Right lobe of liver (tissue), 6 donors: ENCODE results near the gene ZEB1. TPM values are rescaled to one million over a fixed set of nuclear protein-coding genes. Genes with fewer than 3 reads are reported as not detected.
"Not testable (repeated sequence)": the region's sequence is repeated elsewhere in the genome, so short reads cannot be mapped to it uniquely, and the experiment has no call there.

ENCODE experiments used
- ATAC-seq, 4 donors: fragments of 200-7000 bp; cut with Tn5 transposase; one replicate each; pipeline ENCODE4 v1.9.1; 2020; ENCODE audit warnings: mild to moderate bottlenecking in 4 of 4, moderate library complexity in 4 of 4
- DNase-seq, 3 donors: peaks; one replicate each; pipeline ENCODE4 v3.0.0-alpha.2; 2020
- H3K27ac ChIP-seq, 3 donors: fragments of 200-600 bp; one replicate each; pipeline ENCODE4 v1.8.0; 2022
- H3K27me3 ChIP-seq, 2 donors: fragments of 200-600 bp; one replicate each; pipeline ENCODE4 v1.8.0; 2022
- H3K36me3 ChIP-seq, 4 donors: fragments of 200-600 bp; sonication (generic) in 1 of 4; one replicate each; pipeline versions ENCODE4 v1.5.1 to v1.8.0; 2017 to 2022; ENCODE audit warnings: control low read depth in 1 of 4
- H3K4me1 ChIP-seq, 4 donors: fragments of 200-600 bp; sonication (generic) in 1 of 4; one replicate each; pipeline versions ENCODE4 v1.5.1 to v1.8.0; 2017 to 2022; ENCODE audit warnings: control low read depth in 1 of 4
- H3K4me3 ChIP-seq, 3 donors: fragments of 200-600 bp; one replicate each; pipeline ENCODE4 v1.8.0; 2022
- H3K9me3 ChIP-seq, 4 donors: fragments of 200-600 bp; sonication (generic) in 1 of 4; one replicate each; pipeline versions ENCODE4 v1.5.1 to v1.8.0; 2017 to 2022; ENCODE audit warnings: control low read depth in 1 of 4
- POLR2A ChIP-seq: fragments of 450-650 bp; IDR thresholded peaks from one replicate; pipeline ENCODE4 v1.6.1; 2017; ENCODE audit warnings: antibody characterized with exemption, mild to moderate bottlenecking
- WGBS: methylation state at CpG from one replicate; pipeline ENCODE4 v1.1.6; 2018; ENCODE audit warnings: low coverage, low lambda C conversion rate; ENCODE audit not compliant: insufficient coverage; ENCODE audit errors: missing lambda C conversion rate; 5-methylcytosine and 5-hydroxymethylcytosine counted together
- intact Hi-C, 2 donors: fragments of 100-400 bp; cut with DNase I; formaldehyde crosslinking; loops; one replicate each; pipeline versions ENCODE4 v1.11.2 to v1.14.1; 2022
- total RNA-seq, 6 experiments: library from RNA; depleted of rRNA in 2 of 6; stranded (reverse); fragments of >200 nt in 2 of 6; fragmentation: NEBNext Ultra II Directional in 3 of 6; extraction: Animal tissue kit (Norgen Biotek cat#: 25700) in 3 of 6; gene quantifications; one replicate each; pipeline versions ENCODE4 v1.1.0 to v1.2.4, GENCODE V29; 2016 to 2023
- TF ChIP-seq, protein P1 (sequence below), 4 donors: fragments of 200-600 bp in 3 of 4; fragments of 450-650 bp in 1 of 4; IDR thresholded peaks; one replicate each; pipeline versions ENCODE4 v1.5.1 to v1.8.0; 2016 to 2022; ENCODE audit warnings: antibody characterized with exemption in 4 of 4, mild to moderate bottlenecking in 2 of 4
- donor health status: DM: no; HTN: yes; CAD: no.
- donor health status: DM: no; HTN: no; CAD: no.
- donor health status: DM: no; HTN: no; CAD: no.
- donor health status: DM: no; HTN: yes; CAD: no.
- donor health status: DM: no; HTN: yes; CAD: no.

The ZEB1 gene
- total RNA-seq, 6 experiments from 2014 or later = 10.0 to 17.6 (median 13.6) TPM

DNA sequence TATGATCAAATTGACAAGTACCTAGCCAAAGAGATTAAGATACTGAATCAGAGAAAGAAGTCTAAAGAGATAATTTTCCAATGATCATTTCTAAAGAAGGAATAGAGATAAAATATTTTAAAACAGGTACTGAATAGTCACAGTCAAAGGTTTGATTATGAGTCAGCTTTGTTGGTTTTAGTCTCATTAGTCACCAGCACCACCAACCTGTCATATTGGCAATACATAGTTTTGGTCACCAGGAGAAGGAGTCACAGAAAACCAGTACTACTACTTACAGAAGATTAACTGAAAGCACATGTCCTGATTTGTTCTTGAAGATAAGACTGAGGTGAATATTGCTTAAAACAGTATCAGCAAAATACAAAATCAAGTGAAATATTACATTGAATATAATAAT, 34.6 kb downstream of the ZEB1 start:
- no peak for DNase-seq
- H3K4me1 ChIP-seq = peaks cover 0 to 7% (median 0%) of the 10 kb centered on the region in 4 donors
- intact Hi-C loops = no loop called here
- no peak overlapping the region for H3K27ac ChIP-seq
- TF ChIP-seq POLR2A = no peak
- TF ChIP-seq, protein P1, sequence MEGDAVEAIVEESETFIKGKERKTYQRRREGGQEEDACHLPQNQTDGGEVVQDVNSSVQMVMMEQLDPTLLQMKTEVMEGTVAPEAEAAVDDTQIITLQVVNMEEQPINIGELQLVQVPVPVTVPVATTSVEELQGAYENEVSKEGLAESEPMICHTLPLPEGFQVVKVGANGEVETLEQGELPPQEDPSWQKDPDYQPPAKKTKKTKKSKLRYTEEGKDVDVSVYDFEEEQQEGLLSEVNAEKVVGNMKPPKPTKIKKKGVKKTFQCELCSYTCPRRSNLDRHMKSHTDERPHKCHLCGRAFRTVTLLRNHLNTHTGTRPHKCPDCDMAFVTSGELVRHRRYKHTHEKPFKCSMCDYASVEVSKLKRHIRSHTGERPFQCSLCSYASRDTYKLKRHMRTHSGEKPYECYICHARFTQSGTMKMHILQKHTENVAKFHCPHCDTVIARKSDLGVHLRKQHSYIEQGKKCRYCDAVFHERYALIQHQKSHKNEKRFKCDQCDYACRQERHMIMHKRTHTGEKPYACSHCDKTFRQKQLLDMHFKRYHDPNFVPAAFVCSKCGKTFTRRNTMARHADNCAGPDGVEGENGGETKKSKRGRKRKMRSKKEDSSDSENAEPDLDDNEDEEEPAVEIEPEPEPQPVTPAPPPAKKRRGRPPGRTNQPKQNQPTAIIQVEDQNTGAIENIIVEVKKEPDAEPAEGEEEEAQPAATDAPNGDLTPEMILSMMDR (IDR thresholded peaks at IDR 0.05) = peak; percentile 5 to 26 (median 18)
- ATAC-seq = peak; percentile 49 to 97 (median 66)
- no peaks in the 10 kb centered on the region for H3K9me3 ChIP-seq
- no peaks in the 10 kb centered on the region for H3K36me3 ChIP-seq
- no peaks in the 10 kb centered on the region for H3K27me3 ChIP-seq
- no peak overlapping the region for H3K4me3 ChIP-seq

DNA sequence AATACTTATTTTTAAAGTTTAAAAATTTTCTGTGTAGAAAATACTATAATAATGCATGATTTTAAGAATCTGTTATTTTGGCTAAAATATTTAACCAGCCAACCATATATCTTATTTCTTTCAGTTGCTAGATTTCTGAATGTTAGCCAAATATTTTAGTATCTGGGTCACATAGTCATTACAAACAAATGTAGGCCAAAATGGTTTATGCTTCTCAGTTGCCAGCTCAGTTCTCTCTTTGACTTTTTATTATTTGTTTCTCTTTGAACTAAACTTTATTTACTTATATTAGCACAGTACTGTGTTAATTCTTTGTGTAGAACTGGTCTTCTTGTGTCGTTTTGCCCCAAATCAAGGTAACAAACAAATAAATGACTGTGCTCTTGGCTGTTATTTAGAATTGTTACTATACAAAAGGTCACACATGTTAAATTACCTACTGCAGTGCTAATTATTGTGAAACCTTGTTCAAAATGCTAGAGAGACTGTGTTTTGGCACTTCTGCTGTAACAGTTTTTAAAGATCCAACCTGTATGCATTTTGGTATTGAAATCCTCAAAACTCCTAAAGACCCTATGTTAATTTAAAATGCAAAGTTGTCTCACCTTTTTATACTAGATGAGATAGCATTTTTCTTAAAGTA, 39.8 kb downstream of the ZEB1 start:
- intact Hi-C loops = no loop called here
- Histone ChIP-seq H3K27ac (peak overlapping the region in 2 of 3 donors; percentile 6 to 16), H3K4me1 (peaks cover 0 to 20% (median 4%) of the 10 kb centered on the region in 4 donors), H3K4me3 (no peak overlapping the region), H3K27me3 (no peaks in the 10 kb centered on the region), H3K36me3 (no peaks in the 10 kb centered on the region), H3K9me3 (no peaks in the 10 kb centered on the region)
- WGBS = 29% methylated on average over 1 of the region's 1 CpG
- no peak for TF ChIP-seq POLR2A
- ATAC-seq (peak in 3 of 4 donors; percentile 50 to 67 (median 63)), DNase-seq (no peak)

DNA sequence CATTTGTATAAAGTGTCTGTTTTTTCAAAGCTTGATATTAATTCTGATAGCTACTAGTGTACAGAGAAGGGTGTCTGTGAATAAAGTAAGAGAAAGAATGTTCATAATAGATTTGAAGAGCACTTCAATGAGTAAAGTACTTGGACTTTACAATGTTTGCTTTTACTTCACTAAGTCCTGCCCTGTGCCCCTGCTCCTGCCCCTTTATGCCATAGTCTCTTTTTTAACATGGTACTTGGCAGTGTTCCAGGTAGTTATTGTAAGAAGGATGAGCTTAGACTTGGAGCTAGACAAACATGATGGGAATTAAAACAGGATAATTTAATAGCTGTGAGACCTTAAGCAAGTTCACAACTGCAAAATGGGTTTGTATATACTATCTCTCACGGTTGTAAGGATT, 41.0 kb downstream of the ZEB1 start:
- DNase-seq (peak in 1 of 3 donors; percentile 16), ATAC-seq (peak; percentile 63 to 85 (median 80))
- peaks cover 0 to 20% (median 4%) of the 10 kb centered on the region in 4 donors for H3K4me1 ChIP-seq
- TF ChIP-seq, protein P1 (IDR thresholded peaks at IDR 0.05) = no peak
- TF ChIP-seq POLR2A = no peak
- no peaks in the 10 kb centered on the region for H3K9me3 ChIP-seq
- 69% methylated on average over 1 of the region's 1 CpG for WGBS
- intact Hi-C loops = no loop called here
- H3K27me3 ChIP-seq = no peaks in the 10 kb centered on the region
- no peaks in the 10 kb centered on the region for H3K36me3 ChIP-seq
- no peak overlapping the region for H3K4me3 ChIP-seq
- no peak overlapping the region for H3K27ac ChIP-seq

DNA sequence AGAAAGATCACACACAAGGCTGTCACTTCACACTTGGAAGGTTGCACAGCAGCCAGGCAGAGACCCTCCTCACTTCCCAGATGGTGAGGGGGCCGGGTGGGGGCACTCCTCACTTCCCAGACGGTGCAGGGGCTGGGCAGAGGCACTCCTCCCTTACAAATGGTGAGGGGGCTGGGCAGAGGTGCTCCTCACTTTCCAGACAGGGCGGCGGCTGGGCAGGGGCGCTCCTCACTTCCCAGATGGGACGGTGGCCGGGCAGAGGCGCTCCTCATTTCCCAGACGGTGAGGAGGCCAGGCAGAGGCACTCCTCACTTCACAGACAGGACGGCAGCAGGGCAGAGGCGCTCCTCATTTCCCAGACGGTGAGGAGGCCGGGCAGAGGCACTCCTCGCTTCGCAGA, 42.5 kb downstream of the ZEB1 start:
- WGBS = 98% methylated on average over 8 of the region's 15 CpGs
- ATAC-seq, H3K27ac ChIP-seq, intact Hi-C loops, H3K4me3 ChIP-seq, H3K36me3 ChIP-seq, H3K9me3 ChIP-seq, H3K27me3 ChIP-seq: not testable (repeated sequence)
- H3K4me1 ChIP-seq = peaks cover 0 to 20% (median 4%) of the 10 kb centered on the region in 4 donors
- DNase-seq = peak in 1 of 3 donors; percentile 44

DNA sequence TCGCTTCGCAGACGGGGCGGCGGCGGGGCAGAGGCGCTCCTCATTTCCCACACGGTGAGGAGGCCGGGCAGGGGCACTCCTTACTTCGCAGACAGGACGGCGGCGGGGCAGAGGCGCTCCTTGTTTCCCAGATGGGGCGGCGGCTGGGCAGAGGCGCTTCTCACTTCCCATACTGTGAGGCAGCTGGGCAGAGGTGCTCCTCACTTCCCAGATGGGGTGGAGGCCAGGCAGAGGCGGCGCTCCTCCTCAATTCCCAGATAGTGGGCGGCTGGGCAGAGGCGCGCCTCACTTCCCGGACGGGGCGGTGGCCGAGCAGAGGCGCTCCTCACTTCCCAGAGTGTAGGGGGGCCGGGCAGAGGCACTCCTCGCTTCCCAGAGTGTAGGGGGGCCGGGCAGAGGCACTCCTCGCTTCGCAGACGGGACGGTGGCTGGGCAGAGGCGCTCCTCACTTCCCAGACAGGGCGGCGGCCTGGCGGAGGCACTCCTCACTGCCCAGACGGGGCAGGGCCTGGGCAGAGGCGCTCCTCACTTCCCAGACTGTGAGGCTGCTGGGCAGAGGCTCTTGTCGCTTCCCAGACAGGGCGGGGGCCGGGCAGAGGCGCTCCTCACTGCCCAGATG, 43.1 kb downstream of the ZEB1 start:
- Histone ChIP-seq H3K27me3 (no peaks in the 10 kb centered on the region), H3K36me3 (no peaks in the 10 kb centered on the region), H3K4me1 (peaks cover 0 to 20% (median 4%) of the 10 kb centered on the region in 4 donors), H3K9me3 (no peaks in the 10 kb centered on the region), H3K27ac (no peak overlapping the region), H3K4me3 (no peak overlapping the region)
- TF ChIP-seq, protein P1 (IDR thresholded peaks at IDR 0.05) = no peak
- intact Hi-C loops = no loop called here
- WGBS = 80% methylated on average over 1 of the region's 44 CpGs
- DNase-seq = peak in 2 of 3 donors; percentile 16 to 46
- no peak for ATAC-seq

DNA sequence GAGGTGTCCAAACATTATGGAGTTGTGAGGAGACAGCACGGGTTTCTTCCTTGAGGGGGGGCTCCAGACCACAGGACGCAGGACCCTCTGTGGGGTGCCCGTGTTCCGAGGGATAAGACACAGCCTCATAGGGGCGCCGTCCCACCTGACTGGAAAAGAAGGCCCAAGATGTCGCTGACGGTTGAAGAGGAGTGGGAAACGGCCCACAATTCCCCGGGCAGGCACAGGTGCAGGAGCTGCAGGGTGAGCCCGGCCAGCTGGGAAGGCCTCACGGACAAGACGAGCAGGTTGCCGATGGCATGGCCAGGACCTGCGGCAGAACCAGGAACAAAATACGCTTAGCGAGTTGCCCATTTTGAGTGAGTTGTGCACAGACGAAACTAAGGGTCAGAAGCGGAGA, 44.7 kb downstream of the ZEB1 start:
- H3K27ac ChIP-seq, H3K9me3 ChIP-seq, ATAC-seq, H3K36me3 ChIP-seq, intact Hi-C loops, H3K4me3 ChIP-seq, H3K27me3 ChIP-seq: not testable (repeated sequence)
- 93% methylated on average over 14 of the region's 19 CpGs for WGBS
- peaks cover 0 to 15% (median 4%) of the 10 kb centered on the region in 4 donors for H3K4me1 ChIP-seq
- DNase-seq = peak in 1 of 3 donors; percentile 42

DNA sequence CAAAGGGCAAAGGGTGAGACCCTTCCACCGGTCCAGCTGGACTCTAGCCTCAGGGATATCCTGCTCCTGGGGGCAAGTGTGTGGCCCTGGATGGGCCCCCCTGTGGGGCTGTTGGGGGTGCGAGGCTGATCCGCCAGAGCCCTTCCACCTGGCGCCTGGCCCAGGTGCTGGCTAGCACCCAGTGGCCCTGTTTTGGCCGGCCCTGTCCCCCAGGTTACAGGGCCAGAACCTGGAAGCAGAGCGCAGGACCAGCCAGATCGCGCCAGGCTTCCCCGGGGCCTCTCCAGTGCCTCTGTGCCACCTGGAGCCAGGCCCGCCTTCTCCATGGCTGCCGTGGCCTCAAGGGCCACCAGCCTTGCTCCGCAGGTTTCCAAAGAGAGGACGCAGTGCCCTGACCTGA, 45.2 kb downstream of the ZEB1 start:
- H3K27me3 ChIP-seq, H3K4me1 ChIP-seq, H3K4me3 ChIP-seq, H3K27ac ChIP-seq, H3K9me3 ChIP-seq, ATAC-seq, intact Hi-C loops, DNase-seq, H3K36me3 ChIP-seq: not testable (repeated sequence)
- WGBS = 83% methylated on average over 1 of the region's 13 CpGs
